ENCODE data around the gene SLC7A9.

DNA sequence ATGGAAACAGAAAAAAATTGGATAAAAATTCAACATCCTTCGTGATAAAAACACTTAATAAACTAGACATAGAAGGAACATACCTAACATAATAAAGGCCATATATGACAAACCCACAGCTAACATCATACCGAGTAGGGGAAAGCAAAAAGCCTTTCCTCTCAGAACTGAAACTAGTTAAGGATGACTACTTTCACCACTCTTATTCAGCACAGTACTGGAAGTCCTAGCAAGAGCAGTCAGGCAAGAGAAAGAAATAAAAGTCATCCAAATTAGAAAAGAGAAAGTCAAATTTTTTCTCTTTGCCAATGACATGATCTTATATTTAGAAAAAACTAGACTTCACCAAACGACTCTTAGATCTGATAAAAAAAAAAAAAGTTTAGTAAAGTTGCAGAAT is 25.8 kb upstream of the SLC7A9 start:
- TF ChIP-seq, protein P1, sequence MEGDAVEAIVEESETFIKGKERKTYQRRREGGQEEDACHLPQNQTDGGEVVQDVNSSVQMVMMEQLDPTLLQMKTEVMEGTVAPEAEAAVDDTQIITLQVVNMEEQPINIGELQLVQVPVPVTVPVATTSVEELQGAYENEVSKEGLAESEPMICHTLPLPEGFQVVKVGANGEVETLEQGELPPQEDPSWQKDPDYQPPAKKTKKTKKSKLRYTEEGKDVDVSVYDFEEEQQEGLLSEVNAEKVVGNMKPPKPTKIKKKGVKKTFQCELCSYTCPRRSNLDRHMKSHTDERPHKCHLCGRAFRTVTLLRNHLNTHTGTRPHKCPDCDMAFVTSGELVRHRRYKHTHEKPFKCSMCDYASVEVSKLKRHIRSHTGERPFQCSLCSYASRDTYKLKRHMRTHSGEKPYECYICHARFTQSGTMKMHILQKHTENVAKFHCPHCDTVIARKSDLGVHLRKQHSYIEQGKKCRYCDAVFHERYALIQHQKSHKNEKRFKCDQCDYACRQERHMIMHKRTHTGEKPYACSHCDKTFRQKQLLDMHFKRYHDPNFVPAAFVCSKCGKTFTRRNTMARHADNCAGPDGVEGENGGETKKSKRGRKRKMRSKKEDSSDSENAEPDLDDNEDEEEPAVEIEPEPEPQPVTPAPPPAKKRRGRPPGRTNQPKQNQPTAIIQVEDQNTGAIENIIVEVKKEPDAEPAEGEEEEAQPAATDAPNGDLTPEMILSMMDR (conservative IDR thresholded peaks at IDR 0.05; ENCODE audit: low read length): no peak
- no peak for TF ChIP-seq EZH2phosphoT487 (IDR thresholded peaks at IDR 0.05; ENCODE audit: borderline replicate concordance, low read depth, low read length)
